Measurements from ENCODE around the gene WDR64.

The WDR64 gene

DNA sequence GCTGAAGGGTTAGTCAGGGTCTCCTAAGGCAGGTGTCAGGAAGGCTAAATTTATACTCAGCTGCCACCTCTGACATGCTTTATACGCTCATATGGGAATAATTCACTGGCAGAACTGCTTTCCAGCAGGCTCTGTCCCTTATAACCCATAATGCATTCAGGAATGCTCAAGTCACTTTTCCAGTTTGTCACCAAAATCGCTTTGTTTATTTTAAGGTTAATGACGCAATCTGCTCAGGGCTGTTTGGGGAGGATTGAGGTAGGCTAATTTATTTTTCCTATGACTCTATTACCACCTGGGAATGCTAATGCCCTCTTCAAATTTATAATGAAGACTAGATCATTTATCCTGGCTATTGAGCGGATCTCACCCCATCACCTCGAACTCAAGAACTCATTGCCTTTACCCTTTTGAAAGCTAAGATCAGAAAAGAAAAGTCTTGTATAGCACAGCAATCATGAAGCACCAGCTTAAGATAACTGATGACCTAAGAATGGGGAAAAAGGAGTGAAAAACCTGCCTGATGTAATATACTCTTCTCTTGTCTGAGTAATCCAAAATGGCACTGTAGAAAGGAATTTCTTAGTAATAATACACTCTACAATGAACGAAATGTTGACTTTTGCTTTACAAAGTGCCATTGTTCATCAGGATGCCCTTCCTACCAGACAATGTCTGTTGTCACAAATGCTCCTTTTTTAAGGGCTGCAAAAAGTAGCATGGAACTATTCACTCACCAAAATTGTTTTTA lies 98.0 kb downstream of the WDR64 start:
- TF ChIP-seq, protein P1, sequence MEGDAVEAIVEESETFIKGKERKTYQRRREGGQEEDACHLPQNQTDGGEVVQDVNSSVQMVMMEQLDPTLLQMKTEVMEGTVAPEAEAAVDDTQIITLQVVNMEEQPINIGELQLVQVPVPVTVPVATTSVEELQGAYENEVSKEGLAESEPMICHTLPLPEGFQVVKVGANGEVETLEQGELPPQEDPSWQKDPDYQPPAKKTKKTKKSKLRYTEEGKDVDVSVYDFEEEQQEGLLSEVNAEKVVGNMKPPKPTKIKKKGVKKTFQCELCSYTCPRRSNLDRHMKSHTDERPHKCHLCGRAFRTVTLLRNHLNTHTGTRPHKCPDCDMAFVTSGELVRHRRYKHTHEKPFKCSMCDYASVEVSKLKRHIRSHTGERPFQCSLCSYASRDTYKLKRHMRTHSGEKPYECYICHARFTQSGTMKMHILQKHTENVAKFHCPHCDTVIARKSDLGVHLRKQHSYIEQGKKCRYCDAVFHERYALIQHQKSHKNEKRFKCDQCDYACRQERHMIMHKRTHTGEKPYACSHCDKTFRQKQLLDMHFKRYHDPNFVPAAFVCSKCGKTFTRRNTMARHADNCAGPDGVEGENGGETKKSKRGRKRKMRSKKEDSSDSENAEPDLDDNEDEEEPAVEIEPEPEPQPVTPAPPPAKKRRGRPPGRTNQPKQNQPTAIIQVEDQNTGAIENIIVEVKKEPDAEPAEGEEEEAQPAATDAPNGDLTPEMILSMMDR (IDR thresholded peaks at IDR 0.05; ENCODE audit: low read depth, low read length, missing control alignments): no peak
- H3K4me3 ChIP-seq (ENCODE audit: low read depth, low read length): no peak overlapping the region
- in situ Hi-C loops (cut with HindIII; ENCODE audit: low sequenced_read_pairs): no loop called here
- DNase-seq (ENCODE audit: low read depth): no peak

GRCh38 chr1:241751524-241751923 lies 99.4 kb downstream of the WDR64 start:
- no peak for DNase-seq (ENCODE audit: low read depth)
- TF ChIP-seq, protein P1 (IDR thresholded peaks at IDR 0.05; ENCODE audit: low read depth, low read length, missing control alignments): no peak
- in situ Hi-C loops (cut with HindIII; ENCODE audit: low sequenced_read_pairs): no loop called here
- H3K4me3 ChIP-seq (ENCODE audit: low read depth, low read length): no peak overlapping the region

DNA sequence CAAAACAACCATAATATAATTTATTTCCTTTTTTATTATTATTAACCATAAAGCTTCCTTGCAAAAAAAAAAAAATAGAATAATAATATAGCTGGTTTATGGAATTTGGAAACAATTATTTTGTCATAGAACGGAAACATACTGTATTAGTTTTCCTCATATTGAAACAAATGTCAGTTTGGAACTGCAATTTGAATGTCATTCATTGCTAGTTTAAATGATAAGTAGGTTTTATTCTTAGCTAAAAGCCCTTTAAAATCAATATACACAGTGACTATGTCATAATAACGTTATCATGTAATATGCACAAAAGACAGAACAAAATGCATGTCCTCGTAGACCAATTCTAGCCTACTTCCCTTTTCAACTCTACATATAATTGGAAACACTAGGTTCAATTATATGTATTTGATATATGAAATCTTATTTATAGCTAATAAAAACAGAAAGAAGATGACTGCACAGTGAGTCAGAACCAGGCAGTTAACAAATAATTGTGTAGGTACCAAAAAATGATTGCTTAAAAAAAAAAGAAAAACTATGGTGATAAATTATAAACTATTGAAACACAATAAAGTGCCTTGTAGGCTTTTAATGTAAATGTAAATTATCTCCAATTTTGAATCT lies 110.7 kb downstream of the WDR64 start:
- no peak for DNase-seq (ENCODE audit: low read depth)
- in situ Hi-C loops (cut with HindIII; ENCODE audit: low sequenced_read_pairs): no loop called here

GRCh38 chr1:241765390-241765789 lies 113.3 kb downstream of the WDR64 start:
- H3K4me3 ChIP-seq (ENCODE audit: low read depth, low read length): no peak overlapping the region
- in situ Hi-C loops (cut with HindIII; ENCODE audit: low sequenced_read_pairs): no loop called here
- TF ChIP-seq, protein P1 (IDR thresholded peaks at IDR 0.05; ENCODE audit: low read depth, low read length, missing control alignments): no peak
- DNase-seq (ENCODE audit: low read depth): no peak

More for the DNA sequence above, 110.7 kb downstream of the WDR64 start:
- TF ChIP-seq, protein P1 (IDR thresholded peaks at IDR 0.05; ENCODE audit: low read depth, low read length, missing control alignments): no peak
- H3K4me3 ChIP-seq (ENCODE audit: low read depth, low read length): no peak overlapping the region

GRCh38 chr1:241767737-241768136 lies 115.7 kb downstream of the WDR64 start:
- DNase-seq (ENCODE audit: low read depth): no peak
- no peak overlapping the region for H3K4me3 ChIP-seq (ENCODE audit: low read depth, low read length)
- TF ChIP-seq, protein P1 (IDR thresholded peaks at IDR 0.05; ENCODE audit: low read depth, low read length, missing control alignments): no peak
- in situ Hi-C loops (cut with HindIII; ENCODE audit: low sequenced_read_pairs): no loop called here

- no peak for DNase-seq (ENCODE audit: low read depth)
- no peak overlapping the region for H3K4me3 ChIP-seq (ENCODE audit: low read depth, low read length)
- TF ChIP-seq, protein P1 (IDR thresholded peaks at IDR 0.05; ENCODE audit: low read depth, low read length, missing control alignments): no peak
- in situ Hi-C loops (cut with HindIII; ENCODE audit: low sequenced_read_pairs): no loop called here
Observed at GRCh38 chr1:241770115-241770514, 118.0 kb downstream of the WDR64 start.
